HG03460 (cell line): Measurements from ENCODE around the gene GTF3C2.
"Not testable (repeated sequence)": the region's sequence is repeated elsewhere in the genome, so short reads cannot be mapped to it uniquely, and the experiment has no call there.

Experiments used
- ATAC-seq: cut with Tn5 transposase; IDR thresholded peaks from one replicate; pipeline ENCODE4 v1.9.1; 2021; ENCODE audit not compliant: unreplicated experiment

GTF3C2 gene

DNA sequence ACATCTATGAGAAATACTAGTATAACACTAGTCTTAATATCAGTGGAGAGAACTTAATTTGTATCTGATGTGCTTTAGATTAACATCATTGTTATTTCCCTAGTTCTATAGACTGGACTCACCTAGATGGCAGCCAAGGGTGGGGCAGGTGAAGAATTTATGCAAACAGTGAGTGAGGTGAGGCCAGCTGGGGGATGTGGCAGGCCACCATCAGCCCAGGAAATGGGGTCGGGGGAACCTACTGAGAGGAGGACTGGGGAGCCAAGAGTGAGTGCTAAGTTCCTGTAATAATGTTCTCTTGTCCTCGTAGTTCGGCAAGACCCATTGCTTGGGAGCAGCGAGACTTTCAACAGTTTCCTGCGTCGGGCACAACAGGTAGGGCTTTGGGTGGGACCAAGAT, 16.4 kb upstream of the GTF3C2 start:
- ATAC-seq: no peak

DNA sequence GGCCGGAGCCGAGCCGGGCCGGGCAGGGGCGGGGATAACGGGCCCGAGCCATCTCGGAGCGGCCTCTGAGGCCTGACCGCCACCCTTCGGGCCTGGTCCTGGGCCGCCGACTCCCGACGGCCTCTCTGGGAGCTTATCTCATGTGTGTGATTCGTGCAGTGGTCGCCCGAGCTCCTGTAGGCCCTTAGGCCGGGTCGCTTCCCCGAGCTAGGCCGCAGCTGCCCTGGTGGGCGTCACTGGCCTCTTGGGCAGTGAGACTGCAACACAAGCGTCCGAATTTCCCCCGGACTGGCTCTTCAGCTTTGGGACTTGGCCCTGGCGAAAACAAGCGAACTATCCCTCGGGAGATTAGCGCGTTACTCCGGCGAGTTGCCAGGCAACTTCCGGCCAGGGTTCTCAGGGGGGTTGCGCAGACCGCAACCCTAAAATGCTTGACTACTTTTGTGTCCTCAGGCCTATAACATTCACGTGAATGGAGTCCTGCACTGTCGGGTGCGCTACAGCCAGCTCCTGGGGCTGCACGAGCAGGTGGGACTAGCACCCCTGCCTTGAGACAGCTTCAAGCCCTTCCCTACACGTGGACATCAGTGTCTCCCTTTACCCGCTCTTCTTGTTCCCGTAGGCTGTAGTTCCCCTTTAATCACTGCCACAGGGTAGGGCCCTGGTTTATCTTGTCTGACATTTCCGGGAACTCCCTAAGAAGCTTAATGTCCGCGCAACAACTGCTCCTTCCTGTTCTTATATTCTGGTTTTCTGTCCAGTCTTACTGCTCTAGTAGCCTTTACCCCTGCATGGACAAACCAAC, 14.5 kb upstream of the GTF3C2 start:
- peak; percentile 28 for ATAC-seq

DNA sequence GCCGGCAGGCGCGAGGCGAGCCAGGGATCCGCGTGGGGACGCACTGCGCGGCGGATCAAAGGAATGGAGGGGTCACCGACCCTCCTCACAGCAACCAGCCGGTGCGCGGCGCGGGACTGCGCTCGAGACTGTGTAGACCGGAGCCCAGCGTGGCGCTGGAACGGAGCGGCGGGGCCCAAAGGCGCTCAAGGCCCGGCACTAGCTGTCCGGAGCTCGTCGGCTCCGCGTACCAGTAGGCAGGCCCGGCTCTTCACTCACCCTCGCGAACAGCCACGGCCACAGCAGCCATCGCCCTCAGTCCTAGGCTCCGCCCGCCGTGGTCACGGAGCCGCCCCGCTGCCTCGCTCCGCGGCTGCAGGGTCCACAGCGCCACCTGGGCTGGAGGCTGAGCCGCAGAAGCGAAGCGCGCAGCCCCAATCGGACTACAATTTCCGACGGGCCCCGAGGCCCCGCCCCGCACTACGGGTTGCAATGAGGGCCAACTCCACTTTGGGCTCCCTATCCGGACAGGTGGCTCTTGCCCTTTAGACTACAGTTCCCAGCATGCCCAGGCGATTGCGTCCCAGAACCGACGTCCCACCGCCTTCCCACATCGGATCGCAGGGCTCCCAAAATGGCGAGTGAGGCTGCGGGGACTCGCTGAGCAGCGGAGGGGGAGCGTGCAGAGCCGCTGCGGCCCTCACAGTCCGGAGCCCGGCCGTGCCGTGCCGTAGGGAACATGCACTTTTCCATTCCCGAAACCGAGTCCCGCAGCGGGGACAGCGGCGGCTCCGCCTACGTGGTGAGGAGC, 13.7 kb upstream of the GTF3C2 start, which contains the start of the genes EIF2B4 and SNX17:
EIF2B4 (minus strand) TSS at position 313 of the 790 bp plus-strand sequence; CDS start at position 289, 24 bp downstream.
SNX17 (plus strand) TSS at position 591 of the 790 bp plus-strand sequence; CDS start at position 719, 128 bp downstream.
- peak; percentile 88 for ATAC-seq

DNA sequence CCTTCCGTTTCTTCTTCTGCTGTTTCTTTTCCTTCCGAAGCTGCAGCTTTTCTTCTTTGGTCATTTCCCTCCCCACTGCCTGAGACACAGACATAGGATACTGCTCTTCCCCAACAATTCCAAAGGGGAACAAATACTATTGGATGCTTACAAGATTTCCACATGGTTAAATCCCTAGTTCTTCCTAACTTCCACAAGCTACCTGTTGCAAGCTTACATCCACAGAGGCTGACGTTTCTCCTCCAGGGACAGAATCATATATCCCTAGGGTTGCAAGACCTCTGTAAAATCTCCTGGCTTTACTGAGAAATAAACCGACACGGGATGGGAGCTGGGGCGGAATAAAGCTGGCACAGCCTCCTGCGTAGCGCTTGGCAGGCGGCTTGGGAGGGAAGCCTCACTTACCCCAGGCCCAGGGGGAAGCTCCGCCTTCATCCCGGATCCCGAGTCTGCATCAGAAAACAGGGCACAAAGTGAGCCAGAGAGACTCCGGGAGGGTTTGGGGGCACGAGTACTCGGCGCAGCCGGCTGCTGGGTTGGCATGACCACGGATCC, 13.0 kb upstream of the GTF3C2 start:
- ATAC-seq: peak; percentile 3

DNA sequence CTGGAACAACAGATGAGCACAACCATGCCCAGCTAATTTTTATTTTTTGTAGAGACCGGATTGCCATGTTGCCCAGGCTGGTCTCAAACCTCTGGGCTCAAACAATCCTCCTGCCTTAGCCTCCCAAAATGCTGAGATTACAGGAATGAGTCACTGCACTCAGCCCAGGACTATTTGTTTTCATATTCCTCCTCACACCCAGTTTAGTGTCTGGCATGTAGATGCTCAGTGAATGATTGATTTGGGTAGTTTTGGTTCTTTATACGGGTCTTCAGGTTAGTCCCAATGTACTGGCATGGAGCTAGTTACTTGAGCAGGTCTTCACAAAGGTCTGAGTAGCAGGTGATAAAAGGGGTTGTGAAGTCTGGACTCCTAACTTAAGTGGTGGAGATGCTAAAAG, 7.4 kb upstream of the GTF3C2 start:
- ATAC-seq: no peak

DNA sequence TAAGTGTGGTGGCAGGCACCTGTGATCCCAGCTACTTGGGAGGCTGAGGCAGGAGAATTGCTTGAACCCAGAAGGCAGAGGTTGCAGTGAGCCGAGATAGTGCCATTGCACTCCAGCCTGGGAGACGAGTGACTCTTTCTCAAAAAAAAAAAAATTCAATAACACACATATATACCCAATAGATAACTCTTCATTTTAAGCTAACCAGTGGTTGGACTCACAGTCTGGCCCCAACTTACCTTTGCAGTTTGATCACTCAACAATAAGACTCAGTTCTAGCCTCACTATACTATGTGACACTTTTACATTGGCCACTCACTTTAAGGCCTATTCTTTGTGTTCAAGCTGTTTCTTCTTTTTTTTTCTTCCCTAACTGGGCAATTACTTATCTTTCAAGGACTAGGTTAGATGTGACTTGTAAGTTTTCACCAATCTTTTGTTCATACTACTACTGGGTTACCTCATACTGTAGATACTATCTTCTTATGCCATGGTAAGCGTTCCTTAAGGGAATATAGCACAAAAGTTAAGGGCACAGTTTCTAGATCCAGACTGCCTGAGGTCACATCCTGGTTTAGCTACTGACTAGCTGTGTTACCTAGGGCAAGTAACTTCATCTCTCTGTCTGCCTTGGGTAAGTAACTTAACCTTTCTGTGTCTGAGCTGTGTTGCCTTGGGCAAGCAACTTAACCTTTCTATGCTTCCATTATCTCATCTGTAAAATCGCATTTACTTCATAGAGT, 6.3 kb upstream of the GTF3C2 start:
- no peak for ATAC-seq

DNA sequence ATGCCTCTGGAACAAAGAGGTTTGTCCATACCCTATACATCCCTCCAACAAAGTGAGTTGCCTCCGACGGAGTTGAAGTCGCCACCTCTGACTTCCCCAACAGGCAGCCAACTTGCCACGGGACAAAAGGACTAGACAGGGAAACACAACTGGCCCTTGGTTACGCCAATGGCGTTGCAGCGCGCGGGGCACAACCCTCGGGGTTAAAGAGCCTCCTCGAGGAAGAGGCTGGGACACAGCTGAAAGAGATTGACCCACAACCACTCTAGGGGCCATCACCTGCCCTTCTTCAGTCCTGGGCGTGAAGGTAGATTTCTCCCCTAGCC, 545 bp downstream of the GTF3C2 start:
- peak; percentile 26 for ATAC-seq

DNA sequence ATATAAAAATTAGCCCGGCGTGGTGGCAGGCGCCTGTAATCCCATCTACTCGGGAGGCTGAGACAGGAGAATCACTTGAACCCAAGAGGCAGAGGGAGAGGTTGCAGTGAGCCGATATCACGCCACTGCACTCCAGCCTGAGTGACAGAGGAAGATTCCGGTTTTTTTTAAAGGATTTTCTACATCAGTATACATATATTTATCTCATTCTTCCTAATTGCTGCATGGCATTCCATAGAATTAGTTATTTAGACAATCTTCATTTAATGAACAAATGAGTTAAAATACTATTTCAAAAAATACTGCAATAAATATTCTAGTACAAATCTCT, 2.0 kb downstream of the GTF3C2 start:
- ATAC-seq: no peak

DNA sequence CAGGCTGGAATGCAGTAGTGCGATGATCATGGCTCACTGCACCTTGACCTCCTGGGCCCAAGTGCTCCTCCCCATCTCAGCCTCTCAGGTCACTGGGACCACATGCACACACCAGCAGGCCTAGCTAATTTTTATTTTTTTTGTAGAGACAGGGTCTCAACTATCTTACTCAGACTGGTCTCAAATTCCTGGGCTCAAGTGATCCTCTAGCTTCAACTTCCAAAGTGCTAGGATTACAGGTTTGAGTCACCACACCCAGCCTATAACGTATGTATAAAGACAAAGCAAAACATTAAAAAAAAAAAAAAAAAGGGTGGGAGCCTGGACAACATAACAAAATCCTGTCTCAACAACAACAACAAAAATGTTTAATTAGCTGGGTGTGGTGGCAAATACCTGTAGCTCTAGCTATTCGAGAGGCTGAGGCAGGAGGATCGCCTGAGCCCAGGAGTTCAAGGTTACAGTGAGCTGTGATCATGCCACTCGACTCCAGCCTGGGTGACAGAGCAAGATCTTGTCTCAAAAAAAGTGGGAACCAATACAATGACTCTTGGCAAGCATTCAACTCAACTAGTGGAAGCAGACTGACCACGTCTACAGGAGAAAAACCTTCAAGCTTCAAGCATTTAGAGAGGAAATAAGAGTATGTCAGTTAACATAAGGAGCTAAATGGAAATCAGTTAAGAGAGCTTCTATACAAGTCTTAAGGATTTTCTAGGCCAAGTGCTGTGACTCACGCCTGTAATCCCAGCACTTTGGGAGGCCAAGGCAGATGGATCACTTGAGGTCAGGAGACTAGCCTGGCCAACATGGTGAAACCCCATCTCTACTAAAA, 2.6 kb downstream of the GTF3C2 start:
- ATAC-seq: no peak

DNA sequence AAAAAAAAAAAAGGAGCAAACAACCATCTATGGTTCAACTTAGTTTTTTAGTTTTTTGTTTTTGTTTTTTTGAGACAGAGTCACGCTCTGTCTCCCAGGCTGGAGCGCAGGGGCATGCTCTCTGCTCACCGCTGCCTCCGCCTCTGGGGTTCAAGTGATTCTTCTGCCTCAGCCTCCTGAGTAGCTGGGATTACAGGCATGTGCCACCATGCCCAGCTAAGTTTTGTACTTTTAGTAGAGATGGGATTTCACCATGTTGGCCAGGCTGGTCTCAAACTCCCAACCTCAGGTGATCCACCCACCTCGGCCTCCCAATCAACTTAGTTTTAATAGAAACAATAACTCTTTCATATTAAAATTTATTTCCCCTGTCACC, 3.2 kb downstream of the GTF3C2 start:
- not testable (repeated sequence) for ATAC-seq

DNA sequence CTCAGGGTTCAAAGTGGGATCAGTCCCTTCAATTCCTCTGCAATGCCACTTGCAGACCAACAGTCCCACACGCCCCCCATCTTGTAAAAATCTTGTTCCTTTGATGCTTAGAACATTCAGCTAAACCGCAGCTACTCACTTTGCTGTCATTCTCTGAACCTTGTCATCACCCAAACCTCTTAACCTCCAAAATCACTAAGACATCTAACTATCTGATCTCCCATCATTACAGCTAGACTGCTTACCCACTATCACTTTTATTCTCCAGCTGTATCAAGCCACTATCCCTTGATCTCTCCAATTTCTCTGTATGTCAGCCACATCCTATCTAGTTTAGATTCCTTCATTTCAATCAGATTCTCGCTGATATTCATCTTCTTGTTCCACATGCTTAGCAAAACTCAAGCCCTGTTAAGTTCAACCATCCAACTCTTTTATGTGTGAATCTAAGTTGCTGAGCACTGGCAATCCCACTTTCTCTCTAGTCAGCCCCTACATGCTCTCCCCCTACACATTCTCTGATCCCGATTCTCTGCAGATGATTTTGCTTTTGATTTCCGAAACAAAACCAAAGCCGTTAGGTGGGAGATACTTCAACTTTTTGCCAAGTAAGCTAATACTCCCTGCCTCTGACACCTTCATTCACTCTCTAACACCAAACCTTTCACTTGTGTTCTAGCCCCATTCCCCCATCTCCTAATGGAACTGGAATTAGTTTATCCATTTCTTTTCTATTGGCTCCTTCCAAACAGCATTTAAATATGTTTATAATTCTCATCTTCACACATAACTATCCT, 4.6 kb downstream of the GTF3C2 start:
- ATAC-seq: no peak

DNA sequence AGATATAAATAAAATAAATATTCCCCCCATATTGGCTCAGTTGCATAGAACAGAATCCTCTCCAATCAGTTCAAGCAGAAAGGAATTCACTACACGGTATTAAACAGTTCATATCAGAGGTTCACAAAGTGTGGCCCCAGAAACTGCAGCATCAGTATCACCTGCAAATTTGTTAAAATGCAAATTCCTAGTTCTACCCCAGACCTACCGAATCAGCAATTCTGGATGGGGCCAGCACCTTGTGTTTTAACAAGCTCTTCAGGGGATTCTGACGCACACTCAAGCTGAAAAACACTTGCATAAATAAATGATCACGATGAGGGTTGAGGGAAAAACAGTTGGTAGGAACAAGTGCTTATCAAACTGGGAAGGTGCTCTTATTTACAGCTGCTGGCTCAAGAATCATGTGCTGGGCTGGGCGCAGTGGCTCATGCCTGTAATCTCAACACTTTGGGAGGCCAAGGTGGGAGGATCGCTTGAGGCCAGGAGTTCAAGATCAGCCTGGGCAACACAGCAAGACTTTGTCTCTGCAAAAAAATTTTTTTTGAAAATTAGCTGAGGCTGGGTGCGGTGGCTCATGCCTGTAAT, 6.4 kb downstream of the GTF3C2 start:
- no peak for ATAC-seq

DNA sequence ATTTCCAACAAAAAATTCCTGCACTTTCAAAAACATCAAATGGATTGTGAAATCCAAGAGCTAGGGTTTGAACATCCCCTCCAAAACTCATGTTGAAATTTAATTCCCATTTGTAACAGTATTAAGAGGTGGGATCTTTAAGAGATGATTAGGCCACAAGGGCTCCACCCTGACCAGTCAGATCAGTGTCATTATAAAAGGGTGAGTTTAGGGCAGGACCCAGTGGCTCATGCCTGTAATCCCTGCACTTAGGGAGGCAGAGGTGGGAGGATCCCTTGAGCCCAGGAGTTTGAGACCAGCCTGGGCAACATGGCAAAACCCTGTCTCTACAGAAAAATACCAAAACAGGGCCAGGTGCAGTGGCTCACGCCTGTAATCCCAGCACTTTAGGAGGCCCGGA, 8.9 kb downstream of the GTF3C2 start:
- no peak for ATAC-seq

DNA sequence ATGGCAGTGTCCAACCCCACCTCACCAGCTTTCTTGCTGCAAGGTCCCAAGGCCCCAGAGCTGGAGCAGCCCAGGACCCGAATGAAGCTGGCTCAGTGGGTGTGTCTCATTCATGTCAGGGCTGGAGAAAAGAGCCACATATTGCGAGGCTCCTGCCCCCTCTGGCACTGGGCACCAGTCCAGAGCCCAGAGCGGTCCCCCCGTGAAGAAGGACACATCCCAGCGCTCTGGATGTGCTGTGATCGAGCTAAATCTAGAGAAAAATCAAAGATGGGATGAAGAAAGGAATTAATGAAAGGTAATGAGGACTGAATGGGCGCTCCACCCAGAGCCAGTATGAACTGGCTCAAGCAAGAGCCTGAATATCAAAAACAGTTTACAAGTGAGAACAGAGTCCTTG, 20.4 kb downstream of the GTF3C2 start:
- no peak for ATAC-seq

DNA sequence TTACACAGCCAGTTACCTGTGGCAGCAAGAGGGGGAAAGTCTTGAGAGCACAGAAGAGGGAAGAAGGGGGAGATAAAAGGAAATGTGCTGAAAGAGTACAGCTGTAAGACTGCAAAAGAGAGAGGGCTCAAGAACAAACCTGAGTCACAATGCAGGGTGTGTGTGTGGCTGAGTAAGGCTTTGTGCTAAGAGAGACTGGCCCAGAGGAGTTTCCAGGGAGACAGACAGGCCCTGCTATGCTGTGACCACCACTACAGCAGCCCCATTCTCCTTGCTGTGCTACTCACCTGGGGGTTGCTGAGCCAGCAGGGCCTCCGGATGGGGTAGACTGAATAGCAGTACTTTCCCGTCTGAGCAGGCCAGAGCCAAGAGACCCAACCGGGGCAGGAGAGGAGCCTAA, 21.3 kb downstream of the GTF3C2 start:
- ATAC-seq: no peak

DNA sequence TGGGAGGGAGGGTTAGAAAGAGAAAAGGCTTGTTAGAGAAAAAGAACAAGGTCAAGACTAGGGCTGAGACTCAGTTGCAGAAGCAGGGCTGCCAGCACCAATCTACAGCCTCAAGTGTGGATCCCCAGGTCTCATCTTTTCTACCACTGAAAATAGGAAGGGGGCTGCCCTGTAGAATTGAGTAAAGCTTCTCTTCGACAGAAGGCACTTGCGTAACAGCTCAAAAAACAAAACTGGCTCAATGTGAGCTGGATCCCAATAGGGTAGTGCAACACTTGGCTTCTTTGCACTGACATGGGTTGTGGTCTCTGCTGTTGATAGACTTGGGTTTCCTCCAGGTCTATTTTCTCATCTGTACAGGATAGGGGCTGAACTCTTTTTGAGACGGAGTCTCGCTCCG, 31.8 kb downstream of the GTF3C2 start:
- ATAC-seq: no peak

DNA sequence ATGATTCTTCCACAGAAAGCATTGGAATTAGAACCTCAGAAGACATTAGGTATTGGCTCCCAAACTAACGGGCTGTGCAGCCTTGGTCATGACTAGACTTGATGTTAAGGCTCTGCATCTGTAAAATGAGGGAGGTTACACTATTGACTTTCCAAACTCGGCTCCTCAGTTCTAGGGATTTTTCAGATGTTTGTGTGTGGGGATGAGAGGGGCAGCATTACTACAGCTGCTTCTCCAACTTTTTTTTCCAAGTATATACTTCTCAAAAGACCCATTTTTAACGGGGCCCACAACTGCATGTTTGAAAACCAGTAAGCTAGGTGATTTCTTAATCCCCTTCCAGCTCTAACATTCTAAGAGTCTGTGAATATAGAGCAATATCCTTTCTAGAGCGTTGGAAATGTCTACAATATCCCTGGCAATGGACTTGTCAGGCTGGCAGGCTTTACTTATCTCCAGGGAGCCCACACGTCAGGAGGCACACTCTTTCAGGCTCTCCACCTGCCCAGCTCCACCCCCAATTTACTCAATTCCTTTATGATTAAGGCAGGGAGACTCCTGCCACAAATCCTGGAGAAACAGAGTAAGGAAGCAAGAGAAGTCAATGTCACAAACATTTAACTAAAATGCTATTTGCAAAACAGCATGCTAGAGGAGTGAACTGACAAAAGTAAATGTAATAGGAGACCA, 32.8 kb downstream of the GTF3C2 start:
- no peak for ATAC-seq

DNA sequence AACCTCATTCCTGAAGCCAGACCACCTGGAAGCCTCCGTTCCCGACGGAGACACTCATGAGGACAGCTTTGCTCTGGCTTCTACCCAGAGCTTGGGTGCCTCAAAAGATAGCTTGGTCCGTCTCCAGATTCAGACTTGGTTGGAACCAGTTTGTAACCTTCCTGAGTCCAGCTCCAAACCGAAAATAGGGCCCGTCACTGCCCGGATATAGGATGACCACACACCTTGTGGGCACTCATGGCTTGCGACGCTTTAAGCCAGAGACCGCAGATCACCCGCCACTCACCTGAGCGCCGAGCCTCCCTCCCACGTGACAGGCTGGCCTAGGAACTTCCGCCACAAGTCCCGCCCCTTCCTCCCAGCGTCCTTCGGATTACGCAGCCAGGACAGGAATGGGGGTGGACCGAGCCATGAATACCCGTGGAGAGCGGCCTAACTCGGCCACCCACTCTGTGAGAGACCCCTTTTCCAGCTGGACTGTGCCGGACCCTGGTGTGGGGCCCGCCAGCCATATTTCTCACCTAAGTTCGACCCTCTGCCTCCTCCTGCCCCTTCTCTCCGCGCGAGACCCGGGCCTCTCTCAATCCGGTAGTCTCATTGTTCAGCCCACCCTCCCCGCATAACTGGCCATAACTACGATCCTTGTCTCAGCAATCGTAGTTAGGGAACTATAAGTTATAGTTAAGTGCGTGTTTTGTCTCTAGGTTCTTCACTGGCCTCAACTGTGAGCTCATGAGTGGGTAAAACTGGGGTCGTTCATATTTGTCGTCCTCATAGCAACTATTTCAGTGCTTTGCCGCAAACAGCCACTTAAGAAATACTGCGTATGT, 33.6 kb downstream of the GTF3C2 start, which contains the start of gene MPV17:
MPV17 (minus strand) TSS at position 332 of the 830 bp plus-strand sequence. CDS start 580 bp downstream, outside the sequence.
- ATAC-seq: peak; percentile 94
